ENCODE data around the gene TRIP11.

TRIP11 gene

GRCh38 chr14:91956616-91957015 is 83.2 kb downstream of the TRIP11 start:
- no peak overlapping the region for H3K4me2 ChIP-seq (ENCODE audit: low read length)
- H3K9ac ChIP-seq (ENCODE audit: low read length): no peak overlapping the region
- H3K9me2 ChIP-seq (ENCODE audit: low read depth, low read length): no peaks in the 10 kb centered on the region
- no peaks in the 10 kb centered on the region for H3K9me3 ChIP-seq (ENCODE audit: low read length)
- H4K20me1 ChIP-seq (ENCODE audit: insufficient read depth, low read length): no peaks in the 10 kb centered on the region
- no peaks in the 10 kb centered on the region for H3K4me1 ChIP-seq (ENCODE audit: insufficient read depth, low read length, severe bottlenecking)
- no peak for TF ChIP-seq EZH2 (IDR thresholded peaks at IDR 0.05; ENCODE audit: borderline replicate concordance, low read length)
- TF ChIP-seq CTCF (IDR thresholded peaks at IDR 0.05; ENCODE audit: low read length): no peak
- no peak overlapping the region for H2AFZ ChIP-seq (ENCODE audit: low read length)
- H3F3A ChIP-seq (ENCODE audit: insufficient read depth, low read length): no peaks in the 10 kb centered on the region
- no peaks in the 10 kb centered on the region for H3K79me2 ChIP-seq (ENCODE audit: insufficient read depth, low read length)
- H3K4me3 ChIP-seq (ENCODE audit: low read depth, low read length, poor library complexity, severe bottlenecking): no peak overlapping the region
- H3K36me3 ChIP-seq (ENCODE audit: insufficient read depth, low read length): no peaks in the 10 kb centered on the region
- H3K27ac ChIP-seq (ENCODE audit: low read depth, low read length, poor library complexity, severe bottlenecking): no peak overlapping the region
- H3K27me3 ChIP-seq (ENCODE audit: insufficient read depth, low read length): no peaks in the 10 kb centered on the region

- no peaks in the 10 kb centered on the region for H3K9me2 ChIP-seq (ENCODE audit: low read depth, low read length)
- no peaks in the 10 kb centered on the region for H3K36me3 ChIP-seq (ENCODE audit: insufficient read depth, low read length)
- no peak for TF ChIP-seq EZH2 (IDR thresholded peaks at IDR 0.05; ENCODE audit: borderline replicate concordance, low read length)
- TF ChIP-seq CTCF (IDR thresholded peaks at IDR 0.05; ENCODE audit: low read length): no peak
- no peak overlapping the region for H2AFZ ChIP-seq (ENCODE audit: low read length)
- H3K79me2 ChIP-seq (ENCODE audit: insufficient read depth, low read length): no peaks in the 10 kb centered on the region
- H4K20me1 ChIP-seq (ENCODE audit: insufficient read depth, low read length): no peaks in the 10 kb centered on the region
- no peaks in the 10 kb centered on the region for H3F3A ChIP-seq (ENCODE audit: insufficient read depth, low read length)
- H3K27me3 ChIP-seq (ENCODE audit: insufficient read depth, low read length): no peaks in the 10 kb centered on the region
- H3K4me1 ChIP-seq (ENCODE audit: insufficient read depth, low read length, severe bottlenecking): no peaks in the 10 kb centered on the region
- no peaks in the 10 kb centered on the region for H3K9me3 ChIP-seq (ENCODE audit: low read length)
- no peak overlapping the region for H3K4me3 ChIP-seq (ENCODE audit: low read depth, low read length, poor library complexity, severe bottlenecking)
- no peak overlapping the region for H3K4me2 ChIP-seq (ENCODE audit: low read length)
- H3K27ac ChIP-seq (ENCODE audit: low read depth, low read length, poor library complexity, severe bottlenecking): no peak overlapping the region
- no peak overlapping the region for H3K9ac ChIP-seq (ENCODE audit: low read length)
These were observed 84.7 kb downstream of the TRIP11 start for GRCh38 chr14:91955168-91955567.

- Histone ChIP-seq H3F3A (ENCODE audit: insufficient read depth, low read length) (no peaks in the 10 kb centered on the region), H3K9ac (ENCODE audit: low read length) (no peak overlapping the region), H3K36me3 (ENCODE audit: insufficient read depth, low read length) (no peaks in the 10 kb centered on the region), H3K4me3 (ENCODE audit: low read depth, low read length, poor library complexity, severe bottlenecking) (no peak overlapping the region), H4K20me1 (ENCODE audit: insufficient read depth, low read length) (no peaks in the 10 kb centered on the region), H3K4me2 (ENCODE audit: low read length) (no peak overlapping the region), H3K27me3 (ENCODE audit: insufficient read depth, low read length) (no peaks in the 10 kb centered on the region), H3K9me2 (ENCODE audit: low read depth, low read length) (no peaks in the 10 kb centered on the region), H3K79me2 (ENCODE audit: insufficient read depth, low read length) (no peaks in the 10 kb centered on the region), H2AFZ (ENCODE audit: low read length) (no peak overlapping the region), H3K9me3 (ENCODE audit: low read length) (no peaks in the 10 kb centered on the region), H3K27ac (ENCODE audit: low read depth, low read length, poor library complexity, severe bottlenecking) (no peak overlapping the region), H3K4me1 (ENCODE audit: insufficient read depth, low read length, severe bottlenecking) (no peaks in the 10 kb centered on the region)
- no peak for TF ChIP-seq EZH2 (IDR thresholded peaks at IDR 0.05; ENCODE audit: borderline replicate concordance, low read length)
- no peak for TF ChIP-seq CTCF (IDR thresholded peaks at IDR 0.05; ENCODE audit: low read length)
These were observed 86.5 kb downstream of the TRIP11 start for GRCh38 chr14:91953170-91953985.
